SH-SY5Y (cell line): ENCODE data around the gene SERTM2.
A peak's percentile ranks its signal among the peaks of the same experiment; 100 is the strongest.

Experiments used
- GATA2 ChIP-seq: IDR thresholded peaks from 2 replicates; pipeline ENCODE4 v1.6.1; 2011; ENCODE audit warnings: mild to moderate bottlenecking, low read depth, low read length
- GATA3 ChIP-seq: IDR thresholded peaks from 2 replicates; pipeline ENCODE4 v1.6.1; 2011; ENCODE audit warnings: low read depth, mild to moderate bottlenecking, low read length, moderate library complexity

Gene SERTM2

GRCh38 chrX:111511477-111511876, at the start of gene SERTM2:
Gene SERTM2 (plus strand): TSS chrX:111511645. CDS start chrX:111518858, 7,213 bp downstream.
- TF ChIP-seq GATA3 (no peak), GATA2 (no peak)

- no peak for TF ChIP-seq GATA3
- TF ChIP-seq GATA2 = no peak
Observed at GRCh38 chrX:111465669-111466068, 45.8 kb upstream of the SERTM2 start.

GRCh38 chrX:111467896-111468295, 43.5 kb upstream of the SERTM2 start:
- no peak for TF ChIP-seq GATA3
- TF ChIP-seq GATA2 = no peak

- TF ChIP-seq GATA3 (no peak), GATA2 (no peak)
Observed at GRCh38 chrX:111470681-111471403, 40.6 kb upstream of the SERTM2 start.

- TF ChIP-seq GATA3 (no peak), GATA2 (no peak)
Observed at GRCh38 chrX:111481896-111482295, 29.5 kb upstream of the SERTM2 start.

- TF ChIP-seq GATA3 = no peak
- TF ChIP-seq GATA2 = no peak
Observed at GRCh38 chrX:111483135-111483534, 28.3 kb upstream of the SERTM2 start.

GRCh38 chrX:111483881-111484280, 27.6 kb upstream of the SERTM2 start:
- TF ChIP-seq GATA3 (no peak), GATA2 (no peak)

- TF ChIP-seq GATA2 (no peak), GATA3 (no peak)
Observed at GRCh38 chrX:111490688-111491087, 20.8 kb upstream of the SERTM2 start.

GRCh38 chrX:111492085-111492484, 19.4 kb upstream of the SERTM2 start:
- peak; percentile 72; the same call in 1 of the 2 replicates for TF ChIP-seq GATA3
- peak; percentile 73; the same call in 1 of the 2 replicates for TF ChIP-seq GATA2

- TF ChIP-seq GATA3 = no peak
- no peak for TF ChIP-seq GATA2
Observed at GRCh38 chrX:111498538-111499103, 12.8 kb upstream of the SERTM2 start.

GRCh38 chrX:111503485-111503993, 7.9 kb upstream of the SERTM2 start:
- TF ChIP-seq GATA3 = no peak
- no peak for TF ChIP-seq GATA2

GRCh38 chrX:111504941-111505340, 6.5 kb upstream of the SERTM2 start:
- TF ChIP-seq GATA2 (no peak), GATA3 (no peak)

- TF ChIP-seq GATA3 (no peak), GATA2 (no peak)
Observed at GRCh38 chrX:111505783-111506182, 5.7 kb upstream of the SERTM2 start.

GRCh38 chrX:111506826-111507225, 4.6 kb upstream of the SERTM2 start:
- TF ChIP-seq GATA3 = no peak
- no peak for TF ChIP-seq GATA2

- TF ChIP-seq GATA2 (no peak), GATA3 (no peak)
Observed at GRCh38 chrX:111507933-111508332, 3.5 kb upstream of the SERTM2 start.
